ENCODE results near the gene ENAH.

The ENAH gene

GRCh38 chr1:225603538-225604354, 49.2 kb downstream of the ENAH start:
- no peak for DNase-seq (ENCODE audit: low spot score)

- DNase-seq (ENCODE audit: low spot score) = no peak
These were observed 50.2 kb downstream of the ENAH start for GRCh38 chr1:225602590-225603206.

GRCh38 chr1:225601902-225602589, 50.9 kb downstream of the ENAH start:
- no peak for DNase-seq (ENCODE audit: low spot score)

- DNase-seq (ENCODE audit: low spot score) = no peak
These were observed 54.1 kb downstream of the ENAH start for GRCh38 chr1:225598847-225599246.

GRCh38 chr1:225597926-225598575, 54.9 kb downstream of the ENAH start:
- no peak for DNase-seq (ENCODE audit: low spot score)

- DNase-seq (ENCODE audit: low spot score) = no peak
These were observed 56.2 kb downstream of the ENAH start for GRCh38 chr1:225596736-225597135.

- no peak for DNase-seq (ENCODE audit: low spot score)
These were observed 56.9 kb downstream of the ENAH start for GRCh38 chr1:225595974-225596551.

GRCh38 chr1:225595452-225595851, 57.5 kb downstream of the ENAH start:
- DNase-seq (ENCODE audit: low spot score) = no peak

- DNase-seq (ENCODE audit: low spot score) = no peak
These were observed 59.5 kb downstream of the ENAH start for GRCh38 chr1:225593414-225593813.

- DNase-seq (ENCODE audit: low spot score) = no peak
These were observed 60.4 kb downstream of the ENAH start for GRCh38 chr1:225592362-225593025.

GRCh38 chr1:225587310-225587709, 65.6 kb downstream of the ENAH start:
- no peak for DNase-seq (ENCODE audit: low spot score)

- DNase-seq (ENCODE audit: low spot score) = no peak
These were observed 71.7 kb downstream of the ENAH start for GRCh38 chr1:225581186-225581585.

GRCh38 chr1:225580238-225581099, 72.5 kb downstream of the ENAH start:
- no peak for DNase-seq (ENCODE audit: low spot score)

GRCh38 chr1:225578251-225578977, 74.5 kb downstream of the ENAH start:
- no peak for DNase-seq (ENCODE audit: low spot score)

GRCh38 chr1:225577241-225577640, 75.7 kb downstream of the ENAH start:
- no peak for DNase-seq (ENCODE audit: low spot score)

GRCh38 chr1:225573216-225573615, 79.7 kb downstream of the ENAH start:
- no peak for DNase-seq (ENCODE audit: low spot score)

- no peak for DNase-seq (ENCODE audit: low spot score)
These were observed 80.5 kb downstream of the ENAH start for GRCh38 chr1:225572422-225572821.

- no peak for DNase-seq (ENCODE audit: low spot score)
These were observed 85.1 kb downstream of the ENAH start for GRCh38 chr1:225567789-225568188.

GRCh38 chr1:225565847-225566246, 87.1 kb downstream of the ENAH start:
- DNase-seq (ENCODE audit: low spot score) = no peak

GRCh38 chr1:225561675-225562074, 91.2 kb downstream of the ENAH start:
- DNase-seq (ENCODE audit: low spot score) = no peak
